Glutamatergic neuron (in vitro differentiated cells): ENCODE results near the gene ZNF772. TPM values are rescaled to one million over a fixed set of nuclear protein-coding genes. Genes with fewer than 3 reads are reported as not detected.
A peak's percentile ranks its signal among the peaks of the same experiment; 100 is the strongest.

Source experiments
- DNase-seq: peaks from one replicate; pipeline ENCODE4 v3.0.0; 2022
- H3K27ac Mint-ChIP-seq: one replicate; pipeline ENCODE4 v1.8.0; 2020; ENCODE audit warnings: mild to moderate bottlenecking, mixed read lengths, inconsistent platforms; ENCODE audit not compliant: unreplicated experiment
- H3K27me3 Mint-ChIP-seq: one replicate; pipeline ENCODE4 v1.8.0; 2020; ENCODE audit warnings: mild to moderate bottlenecking, moderate library complexity, mixed read lengths, inconsistent platforms; ENCODE audit not compliant: unreplicated experiment
- H3K36me3 Mint-ChIP-seq: one replicate; pipeline ENCODE4 v1.8.0; 2020; ENCODE audit warnings: mild to moderate bottlenecking, mixed read lengths, inconsistent platforms; ENCODE audit not compliant: unreplicated experiment
- H3K4me1 Mint-ChIP-seq: one replicate; pipeline ENCODE4 v1.8.0; 2020; ENCODE audit warnings: mild to moderate bottlenecking, low read depth, mixed read lengths, inconsistent platforms; ENCODE audit not compliant: unreplicated experiment
- H3K4me3 Mint-ChIP-seq: one replicate; pipeline ENCODE4 v1.8.0; 2020; ENCODE audit warnings: mild to moderate bottlenecking, mixed read lengths, inconsistent platforms; ENCODE audit not compliant: unreplicated experiment
- H3K9me3 Mint-ChIP-seq: one replicate; pipeline ENCODE4 v1.8.0; 2020; ENCODE audit warnings: mild to moderate bottlenecking, moderate library complexity, mixed read lengths, inconsistent platforms; ENCODE audit not compliant: unreplicated experiment
- total RNA-seq: library from RNA; stranded (reverse); fragmentation: NEBNext Ultra II Directional; extraction: Animal tissue kit (Norgen Biotek cat#: 25700); gene quantifications from one replicate; pipeline ENCODE4 v1.2.1, GENCODE V29; 2021; ENCODE audit not compliant: unreplicated experiment
- TF ChIP-seq, protein P1 (sequence below): fragments of 200-600 bp; sonication (generic); IDR thresholded peaks from one replicate; pipeline ENCODE4 v1.5.0; 2021; ENCODE audit not compliant: partially characterized antibody, unreplicated experiment

The ZNF772 gene
- total RNA-seq, 1 donor from 2014 or later, result 33.2 TPM

DNA sequence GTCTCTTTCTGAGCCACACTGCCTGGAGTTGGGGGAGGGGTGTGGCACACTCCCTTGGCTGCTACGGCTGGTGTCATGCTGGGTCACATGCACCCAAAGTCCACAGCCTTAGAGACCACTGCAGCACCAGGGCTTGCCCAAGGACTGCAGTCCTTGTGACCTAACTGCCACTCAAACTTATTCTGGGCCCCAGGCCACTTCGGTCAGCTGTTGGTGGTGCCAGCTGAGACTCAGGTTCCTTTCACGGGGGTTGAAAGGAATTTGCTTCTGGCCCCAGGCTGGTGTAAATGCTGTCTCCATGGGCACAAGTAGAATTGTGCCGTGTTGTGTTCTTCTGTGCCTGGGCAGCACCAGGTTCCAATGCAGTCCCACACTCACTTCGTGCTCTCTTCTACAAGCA is 10.9 kb downstream of the ZNF772 start:
- H3K27me3 Mint-ChIP-seq, result no peaks in the 10 kb centered on the region
- DNase-seq, result no peak
- TF ChIP-seq, protein P1, sequence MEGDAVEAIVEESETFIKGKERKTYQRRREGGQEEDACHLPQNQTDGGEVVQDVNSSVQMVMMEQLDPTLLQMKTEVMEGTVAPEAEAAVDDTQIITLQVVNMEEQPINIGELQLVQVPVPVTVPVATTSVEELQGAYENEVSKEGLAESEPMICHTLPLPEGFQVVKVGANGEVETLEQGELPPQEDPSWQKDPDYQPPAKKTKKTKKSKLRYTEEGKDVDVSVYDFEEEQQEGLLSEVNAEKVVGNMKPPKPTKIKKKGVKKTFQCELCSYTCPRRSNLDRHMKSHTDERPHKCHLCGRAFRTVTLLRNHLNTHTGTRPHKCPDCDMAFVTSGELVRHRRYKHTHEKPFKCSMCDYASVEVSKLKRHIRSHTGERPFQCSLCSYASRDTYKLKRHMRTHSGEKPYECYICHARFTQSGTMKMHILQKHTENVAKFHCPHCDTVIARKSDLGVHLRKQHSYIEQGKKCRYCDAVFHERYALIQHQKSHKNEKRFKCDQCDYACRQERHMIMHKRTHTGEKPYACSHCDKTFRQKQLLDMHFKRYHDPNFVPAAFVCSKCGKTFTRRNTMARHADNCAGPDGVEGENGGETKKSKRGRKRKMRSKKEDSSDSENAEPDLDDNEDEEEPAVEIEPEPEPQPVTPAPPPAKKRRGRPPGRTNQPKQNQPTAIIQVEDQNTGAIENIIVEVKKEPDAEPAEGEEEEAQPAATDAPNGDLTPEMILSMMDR, result no peak
- no peaks in the 10 kb centered on the region for H3K4me1 Mint-ChIP-seq
- no peak overlapping the region for H3K27ac Mint-ChIP-seq
- peaks cover 48% of the 10 kb centered on the region for H3K36me3 Mint-ChIP-seq
- H3K9me3 Mint-ChIP-seq, result peaks cover 16% of the 10 kb centered on the region
- no peak overlapping the region for H3K4me3 Mint-ChIP-seq

GRCh38 chr19:57465680-57466381 is 11.5 kb downstream of the ZNF772 start:
- TF ChIP-seq, protein P1, result no peak
- Mint-ChIP-seq H3K9me3 (peaks cover 20% of the 10 kb centered on the region), H3K27ac (no peak overlapping the region), H3K27me3 (no peaks in the 10 kb centered on the region), H3K36me3 (peaks cover 43% of the 10 kb centered on the region), H3K4me3 (no peak overlapping the region), H3K4me1 (no peaks in the 10 kb centered on the region)
- DNase-seq, result peak; percentile 15

GRCh38 chr19:57452307-57452706 is 25.1 kb downstream of the ZNF772 start:
- TF ChIP-seq, protein P1, result no peak
- Mint-ChIP-seq H3K4me3 (no peak overlapping the region), H3K9me3 (peaks cover 1% of the 10 kb centered on the region), H3K36me3 (peaks cover 5% of the 10 kb centered on the region), H3K4me1 (no peaks in the 10 kb centered on the region), H3K27ac (no peak overlapping the region), H3K27me3 (no peaks in the 10 kb centered on the region)
- DNase-seq, result no peak

GRCh38 chr19:57443121-57443696 is 34.2 kb downstream of the ZNF772 start:
- Mint-ChIP-seq H3K4me1 (no peaks in the 10 kb centered on the region), H3K4me3 (no peak overlapping the region), H3K36me3 (peaks cover 16% of the 10 kb centered on the region), H3K9me3 (peaks cover 5% of the 10 kb centered on the region), H3K27ac (no peak overlapping the region), H3K27me3 (peaks cover 6% of the 10 kb centered on the region)
- no peak for DNase-seq
- TF ChIP-seq, protein P1, result no peak
